HG03565 (cell line): Measurements from ENCODE around the gene OPCML.

Source experiments
- ATAC-seq: cut with Tn5 transposase; IDR thresholded peaks from one replicate; pipeline ENCODE4 v1.9.1; 2021; ENCODE audit warnings: mild to moderate bottlenecking, moderate library complexity; ENCODE audit not compliant: unreplicated experiment

The OPCML gene

DNA sequence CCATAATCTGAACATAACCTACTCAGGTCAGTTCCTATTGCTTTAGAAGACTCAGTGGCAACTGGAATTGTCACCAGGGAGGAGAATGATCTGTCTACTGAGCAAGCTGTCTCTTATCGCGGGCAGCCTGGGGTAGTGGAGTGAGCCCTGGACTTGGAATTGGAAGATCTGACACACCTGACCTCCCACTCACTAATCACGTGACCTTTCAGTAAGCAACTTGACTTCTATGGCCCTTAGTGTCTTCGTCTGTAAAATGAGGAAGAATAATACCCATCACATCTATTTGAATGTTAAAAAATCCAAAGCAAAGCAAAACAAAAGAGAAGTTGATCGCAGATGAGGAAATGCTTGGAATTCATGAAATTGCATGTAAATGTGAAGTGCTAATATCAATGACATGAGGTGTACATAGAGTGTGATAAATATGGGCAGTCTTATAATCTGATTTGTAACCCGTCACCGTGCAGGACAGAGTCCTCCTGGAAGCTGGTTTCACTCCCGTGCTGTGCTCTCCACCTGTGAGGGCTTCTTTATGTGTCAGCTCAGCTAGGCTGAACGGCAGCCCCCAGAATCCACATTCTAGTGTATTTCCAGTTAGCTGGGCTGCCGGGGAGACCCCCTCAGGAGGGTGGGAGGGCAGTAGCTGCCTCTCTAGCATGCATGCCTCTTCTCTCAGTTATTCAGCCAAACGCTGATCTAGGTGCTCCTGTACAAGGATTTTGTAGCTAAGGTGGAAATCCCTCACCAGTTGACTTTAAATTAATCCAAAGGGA lies 482.9 kb downstream of the OPCML start:
- ATAC-seq, result no peak

- no peak for ATAC-seq
Observed at GRCh38 chr11:133048270-133048669, 484.0 kb downstream of the OPCML start.

GRCh38 chr11:133047771-133048115 lies 484.6 kb downstream of the OPCML start:
- no peak for ATAC-seq

GRCh38 chr11:133047036-133047770 lies 485.1 kb downstream of the OPCML start:
- no peak for ATAC-seq

DNA sequence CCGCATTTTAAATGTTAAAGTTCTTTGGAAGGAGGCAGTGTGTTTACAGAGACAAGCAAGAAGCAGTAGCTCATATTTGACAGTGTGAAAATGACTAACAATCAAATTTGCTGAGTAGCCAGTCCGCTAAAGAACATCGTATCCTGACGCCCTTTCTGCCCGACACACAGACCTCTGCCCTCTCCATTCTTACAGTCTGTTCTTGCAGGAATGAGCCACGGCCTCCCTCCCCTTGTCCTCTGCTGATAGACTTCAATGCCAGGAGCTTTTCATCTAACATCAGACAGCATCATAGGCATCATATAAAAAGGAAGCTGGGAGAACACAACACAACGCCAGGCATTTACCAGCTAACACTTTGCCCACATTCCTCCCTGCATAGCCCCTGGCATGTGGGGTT lies 486.0 kb downstream of the OPCML start:
- no peak for ATAC-seq

DNA sequence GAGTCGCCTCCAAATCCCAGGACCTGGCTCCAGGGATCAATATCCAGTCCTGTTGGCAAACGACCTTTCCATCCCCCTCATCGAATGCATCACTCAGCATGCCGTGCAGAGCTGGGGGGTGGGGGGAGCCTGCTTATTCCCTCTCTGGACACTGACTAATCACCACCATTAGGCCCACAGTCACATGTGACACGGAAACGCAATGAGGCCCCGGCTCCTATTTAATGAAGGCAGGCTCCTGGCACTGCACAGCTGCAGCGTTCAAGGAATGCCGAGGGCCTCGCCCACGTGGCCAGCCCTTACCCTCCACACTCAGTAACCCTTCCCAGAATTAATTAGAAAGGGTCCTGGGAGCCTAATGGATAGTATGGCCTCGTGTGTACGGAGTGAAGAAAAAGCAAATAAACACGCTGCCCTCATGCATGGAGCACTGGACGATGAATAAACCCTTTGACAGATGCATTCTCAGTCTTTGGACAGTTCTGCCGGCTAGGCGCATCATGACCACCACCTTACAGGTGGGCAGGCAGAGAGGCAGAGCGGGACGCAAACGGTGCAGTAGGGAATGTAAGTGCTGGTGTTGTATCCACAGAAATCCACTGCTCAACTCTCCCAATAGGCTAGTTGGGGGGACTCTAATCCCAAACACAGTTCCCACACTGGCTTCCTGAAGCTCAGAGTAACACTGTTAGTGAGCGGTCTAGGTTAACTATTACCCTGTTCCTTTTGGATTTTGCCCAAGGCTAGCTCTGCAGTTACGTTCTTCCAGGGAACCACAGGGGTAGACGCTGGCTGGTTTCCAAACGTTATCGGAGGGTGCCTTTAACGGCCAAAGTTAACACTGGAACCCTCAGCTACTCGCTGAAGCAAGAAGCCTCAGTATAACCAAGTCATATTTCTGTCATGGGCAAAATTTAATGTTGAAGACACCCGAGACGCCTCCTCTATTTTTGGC lies 490.1 kb downstream of the OPCML start:
- no peak for ATAC-seq

GRCh38 chr11:133041181-133041580 lies 491.1 kb downstream of the OPCML start:
- no peak for ATAC-seq

GRCh38 chr11:133040289-133040900 lies 491.9 kb downstream of the OPCML start:
- no peak for ATAC-seq

DNA sequence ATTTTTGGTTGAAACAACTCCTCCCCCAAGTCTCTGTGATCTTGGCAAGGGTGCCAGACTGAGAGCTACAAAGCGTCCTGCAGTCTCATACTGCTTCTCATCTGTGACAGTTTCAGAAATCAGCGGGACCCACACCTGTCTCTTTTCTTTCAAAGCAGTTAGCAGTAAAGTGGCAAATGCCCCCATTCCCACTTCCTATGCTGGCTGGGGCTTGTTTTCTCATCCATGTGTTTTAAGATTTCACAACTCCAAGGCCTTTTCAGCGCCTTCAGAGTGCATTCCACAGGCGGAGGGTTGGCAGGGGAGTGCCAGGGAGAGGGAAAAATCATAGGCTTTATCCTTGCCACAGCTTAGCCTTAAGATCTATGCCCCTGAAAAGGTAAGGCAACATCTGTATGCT lies 493.5 kb downstream of the OPCML start:
- ATAC-seq, result no peak

DNA sequence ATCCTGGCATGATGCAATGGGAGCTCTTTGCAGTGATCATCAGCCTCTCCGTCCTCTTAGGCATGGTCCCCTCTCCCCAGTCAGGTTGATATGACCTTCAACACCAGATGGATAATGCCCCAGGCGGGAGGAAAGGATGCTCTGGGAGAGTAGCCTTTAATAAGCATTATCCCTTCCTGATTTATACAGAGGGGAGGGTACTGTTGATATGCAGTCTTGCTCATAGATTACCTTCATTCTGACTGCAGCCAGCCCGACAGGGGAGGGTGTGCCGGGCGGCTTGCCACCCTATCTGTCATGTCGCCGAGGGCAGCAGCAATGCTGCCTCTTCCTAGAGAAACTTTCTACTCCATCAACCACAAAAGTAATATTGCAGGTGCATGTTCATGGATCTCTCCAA lies 497.4 kb downstream of the OPCML start:
- no peak for ATAC-seq

GRCh38 chr11:133029107-133029506 lies 503.2 kb downstream of the OPCML start:
- no peak for ATAC-seq

DNA sequence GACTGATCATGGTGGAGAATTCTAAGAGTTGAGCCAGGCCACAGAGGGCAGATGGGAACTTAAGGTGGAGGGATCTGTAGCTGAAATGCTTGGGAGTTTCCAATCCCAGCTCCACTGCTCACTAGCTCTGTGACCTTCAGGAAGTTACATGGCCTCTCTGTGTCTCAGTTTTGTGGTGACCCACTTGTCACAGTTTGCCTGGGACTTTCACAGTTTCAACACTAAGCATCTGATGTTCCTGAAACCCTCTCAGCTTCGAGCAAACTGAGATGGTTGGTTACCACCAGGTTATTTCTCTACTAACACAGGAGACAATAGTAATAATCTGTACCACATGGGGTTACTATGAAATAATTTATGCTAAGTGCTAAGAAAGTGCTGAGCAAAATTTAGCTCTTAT lies 505.3 kb downstream of the OPCML start:
- no peak for ATAC-seq

- no peak for ATAC-seq
Observed at GRCh38 chr11:133024301-133024700, 508.0 kb downstream of the OPCML start.

DNA sequence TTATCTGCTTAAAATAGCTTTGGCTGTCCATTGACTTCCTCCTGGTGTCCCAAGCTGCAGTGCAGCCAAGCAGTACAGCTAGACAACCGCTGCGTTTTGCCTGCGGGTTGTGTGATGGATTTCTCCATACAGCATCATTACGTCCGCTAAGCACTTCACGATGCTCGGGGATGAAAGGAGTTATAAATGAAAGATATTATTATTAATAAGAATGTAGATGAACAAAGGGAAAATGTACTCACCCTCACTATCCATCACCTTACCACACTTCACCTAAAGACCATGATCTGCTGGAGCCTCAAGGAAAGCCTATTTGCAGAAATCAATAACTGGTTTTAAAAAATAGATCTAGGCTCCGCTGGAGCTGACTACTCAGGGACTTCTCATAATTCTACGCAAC lies 509.1 kb downstream of the OPCML start:
- ATAC-seq, result no peak

GRCh38 chr11:133021553-133021952 lies 510.7 kb downstream of the OPCML start:
- no peak for ATAC-seq

GRCh38 chr11:133020372-133020714 lies 512.0 kb downstream of the OPCML start:
- no peak for ATAC-seq

DNA sequence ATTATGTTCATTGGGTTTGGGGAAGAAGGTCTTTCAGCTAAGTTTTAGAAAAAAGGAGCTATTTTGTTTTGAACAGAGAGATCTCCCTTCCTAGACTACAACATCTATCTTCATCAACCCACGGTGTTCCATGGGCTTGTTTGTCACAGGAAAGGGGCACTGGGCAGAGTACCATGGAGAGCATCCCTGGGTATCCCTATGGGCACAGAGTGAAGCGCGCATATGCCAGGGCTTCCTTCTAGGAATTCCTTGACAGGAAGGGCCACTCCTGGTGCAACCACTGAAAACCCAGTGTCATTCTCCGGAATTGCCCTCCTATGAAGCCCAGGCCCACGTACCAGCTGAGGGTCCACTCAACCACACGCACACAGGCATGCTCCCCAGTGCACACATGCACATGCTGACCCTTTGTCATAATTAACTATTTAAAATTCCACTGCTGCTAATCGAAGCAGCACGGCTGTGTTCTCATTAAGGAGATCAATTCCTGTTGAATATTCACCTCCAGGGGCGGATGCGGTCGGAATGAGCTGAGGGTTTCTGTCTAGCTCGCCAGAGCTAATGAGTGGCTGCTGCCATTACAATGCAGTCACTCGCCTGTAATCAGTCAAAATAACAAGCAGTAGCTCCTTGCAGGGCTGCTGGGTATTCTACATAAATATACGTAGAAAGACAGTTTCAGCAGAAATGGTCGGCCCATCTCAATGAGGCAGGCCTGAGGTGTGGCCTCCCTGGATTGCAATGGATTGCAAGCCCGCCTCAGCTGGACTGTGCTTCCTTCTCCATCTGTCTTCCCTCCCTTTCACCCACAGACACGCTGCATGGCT lies 512.5 kb downstream of the OPCML start:
- ATAC-seq, result no peak

DNA sequence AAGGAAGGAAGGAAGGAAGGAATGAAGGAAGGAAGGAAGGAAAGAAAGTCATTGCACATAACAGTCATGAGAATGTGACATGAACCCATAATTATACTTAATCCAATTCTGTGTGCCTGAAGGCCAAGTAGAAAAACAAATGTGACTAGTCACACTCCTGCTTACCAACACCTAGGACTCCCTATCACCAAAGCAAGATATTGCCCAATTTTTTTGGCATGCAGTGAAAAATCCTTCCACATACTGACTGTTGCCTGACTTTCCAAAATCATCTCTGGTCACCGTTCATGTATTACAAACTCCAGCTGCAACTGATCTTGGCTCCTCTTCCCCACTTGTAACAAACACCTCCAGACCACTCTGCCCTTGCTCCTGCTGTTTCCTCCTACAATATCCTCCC lies 516.8 kb downstream of the OPCML start:
- no peak for ATAC-seq

DNA sequence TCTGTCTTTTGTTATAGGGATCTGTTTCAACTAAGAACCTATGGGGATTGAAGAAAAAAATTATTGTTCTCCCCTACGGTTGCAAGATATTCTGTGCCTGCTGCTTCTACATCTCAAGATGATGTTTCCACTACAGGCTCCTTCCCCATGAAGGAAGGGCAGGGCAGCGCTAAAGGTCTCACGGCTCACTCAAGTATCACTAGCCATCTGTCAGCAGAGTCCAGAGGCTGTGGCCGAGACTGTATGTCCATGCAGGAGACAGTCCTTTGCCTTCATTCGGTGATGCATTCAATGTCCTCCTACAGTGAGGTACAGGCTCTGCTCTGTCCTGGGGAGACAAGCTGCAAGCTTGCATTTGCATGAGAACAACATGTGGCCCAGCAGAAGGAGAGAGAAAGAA lies 518.0 kb downstream of the OPCML start:
- ATAC-seq, result no peak

GRCh38 chr11:133012803-133013202 lies 519.5 kb downstream of the OPCML start:
- no peak for ATAC-seq
